GM19468 (cell line): Measurements from ENCODE around the gene FLT3.

ENCODE experiments used
- ATAC-seq: cut with Tn5 transposase; IDR thresholded peaks from one replicate; pipeline ENCODE4 v1.9.1; 2021; ENCODE audit warnings: mild to moderate bottlenecking, moderate library complexity, moderate number of reproducible peaks; ENCODE audit not compliant: unreplicated experiment; ENCODE audit errors: extremely low read depth

Gene FLT3

GRCh38 chr13:27976362-27977091 is 123.8 kb downstream of the FLT3 start:
- no peak for ATAC-seq

GRCh38 chr13:27975564-27976361 is 124.6 kb downstream of the FLT3 start:
- ATAC-seq = no peak

- ATAC-seq = no peak
Measured at GRCh38 chr13:27973961-27974662, 126.3 kb downstream of the FLT3 start.

DNA sequence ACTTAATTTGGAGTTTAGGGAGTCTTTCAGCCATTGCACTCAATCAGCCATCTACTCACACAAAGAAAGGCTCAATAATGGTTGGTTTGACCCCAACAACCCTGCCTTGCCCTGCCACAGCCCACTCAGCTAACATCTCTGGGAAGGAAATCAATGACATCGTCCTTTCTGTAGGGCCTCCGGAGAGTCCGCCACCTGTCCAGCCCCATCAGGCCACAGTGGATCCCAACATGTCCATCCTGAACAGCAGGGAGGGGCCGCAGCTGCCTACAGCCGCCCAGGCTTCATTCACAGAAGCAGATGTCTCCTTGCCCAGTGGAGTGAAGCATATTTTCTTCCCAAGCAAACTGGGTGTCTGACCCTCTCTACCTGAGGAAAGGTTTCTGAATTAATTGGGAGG is 127.1 kb downstream of the FLT3 start:
- no peak for ATAC-seq

GRCh38 chr13:27972478-27972820 is 127.9 kb downstream of the FLT3 start:
- ATAC-seq = no peak

GRCh38 chr13:27971776-27972477 is 128.4 kb downstream of the FLT3 start:
- no peak for ATAC-seq

DNA sequence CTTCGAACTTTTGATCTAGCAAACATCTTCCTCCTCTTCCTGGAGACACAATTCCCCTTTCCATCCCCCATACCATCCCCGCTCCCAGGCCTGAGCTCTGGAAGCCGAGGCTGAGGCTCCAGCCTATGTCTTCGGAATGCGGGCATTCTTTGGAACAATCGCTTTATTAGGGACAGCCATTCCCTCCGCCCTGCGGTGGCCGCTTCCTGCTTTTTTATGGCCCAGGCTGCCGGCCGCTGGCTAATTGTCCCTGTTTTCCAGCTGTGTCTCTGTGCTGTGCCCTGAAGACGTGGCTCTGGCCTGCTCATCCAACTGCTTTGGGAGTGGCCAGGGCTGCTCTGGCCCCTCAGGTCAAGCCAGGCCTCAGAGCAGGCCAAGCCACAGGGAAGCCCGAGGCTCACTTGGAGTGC is 129.1 kb downstream of the FLT3 start:
- no peak for ATAC-seq

GRCh38 chr13:27970382-27971235 is 129.8 kb downstream of the FLT3 start:
- no peak for ATAC-seq

DNA sequence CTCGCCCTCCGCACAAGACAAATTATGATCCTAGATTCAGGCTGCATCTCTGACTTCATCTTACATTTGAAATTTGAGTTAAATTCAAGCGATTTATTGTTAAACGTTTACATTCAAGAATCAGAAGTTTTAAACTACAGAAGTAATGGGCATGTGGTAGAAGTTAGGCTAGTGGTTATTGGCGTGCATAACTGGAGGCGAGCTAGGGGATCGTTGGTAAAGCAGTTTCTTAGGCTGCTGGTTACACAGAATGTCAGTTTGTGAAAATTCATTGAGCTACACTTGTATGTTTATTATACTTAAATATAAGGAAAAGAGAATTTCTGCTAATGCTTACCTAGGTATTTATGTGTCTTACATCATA is 130.5 kb downstream of the FLT3 start:
- no peak for ATAC-seq

GRCh38 chr13:27969082-27969865 is 131.1 kb downstream of the FLT3 start, which contains the start of gene CDX2:
Gene CDX2, minus strand, starts transcription at chr13:27969315. Its CDS starts 309 bp downstream, at chr13:27969006.
- no peak for ATAC-seq

DNA sequence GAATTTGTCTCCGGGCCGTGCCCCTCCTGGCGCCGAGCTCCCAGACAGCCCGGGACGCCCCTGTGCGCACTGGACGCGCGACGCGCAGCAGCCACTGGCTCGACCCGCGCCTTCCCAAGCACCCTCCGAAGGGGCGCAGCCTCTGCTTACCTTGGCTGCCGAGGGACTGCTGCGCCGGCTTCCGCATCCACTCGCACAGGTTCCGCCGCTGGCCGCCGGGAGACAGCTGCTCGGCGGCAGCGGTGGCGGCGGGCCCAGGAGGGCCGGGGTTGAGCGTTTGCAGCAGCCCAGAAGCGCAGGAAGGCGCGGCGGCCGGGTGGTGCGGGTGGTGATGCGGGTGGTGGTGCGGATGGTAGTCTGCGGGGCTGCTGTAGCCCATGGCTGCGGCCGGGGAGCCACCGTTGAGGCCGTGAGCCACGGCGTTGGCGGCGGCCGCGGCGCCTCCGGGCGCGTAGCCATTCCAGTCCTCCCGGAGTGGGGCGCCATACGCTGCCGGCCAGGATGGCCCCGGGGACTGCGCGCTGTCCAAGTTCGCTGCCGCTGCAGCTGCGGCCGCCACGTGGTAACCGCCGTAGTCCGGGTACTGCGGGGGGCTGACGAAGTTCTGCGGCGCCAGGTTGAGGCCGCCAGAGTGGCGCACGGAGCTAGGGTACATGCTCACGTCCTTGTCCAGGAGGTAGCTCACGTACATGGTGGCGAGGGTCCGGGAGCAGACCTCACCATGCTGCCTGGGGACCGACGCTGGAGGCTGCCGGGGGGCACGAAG is 131.9 kb downstream of the FLT3 start:
- no peak for ATAC-seq

DNA sequence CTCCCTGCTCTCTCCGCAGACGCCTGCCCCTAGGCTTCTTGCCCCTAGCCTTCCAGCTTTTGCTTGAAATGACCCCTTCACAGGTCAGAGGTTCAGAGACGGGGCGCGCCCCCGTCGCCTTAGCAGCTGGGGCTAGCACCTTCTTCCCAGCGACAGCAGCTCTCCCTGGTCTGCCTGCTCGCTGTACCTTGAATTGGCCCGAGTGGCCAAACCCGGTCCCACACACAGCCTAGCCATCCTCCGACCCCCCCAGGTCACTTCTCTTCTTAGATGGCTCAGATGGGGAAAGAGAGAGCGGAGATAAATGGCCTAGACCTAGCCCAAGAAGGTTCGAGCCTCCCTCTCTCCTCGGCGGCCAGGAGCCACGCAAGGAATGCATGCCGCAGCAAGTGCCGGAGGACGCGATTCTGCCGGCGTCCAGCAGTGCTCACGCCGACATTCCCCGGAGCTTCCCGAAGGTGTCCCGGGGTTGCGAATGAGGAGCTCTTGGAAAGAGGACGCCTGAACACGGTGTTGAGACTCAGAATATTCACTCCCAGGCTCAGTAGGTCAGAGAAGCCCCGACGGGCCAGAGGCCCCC is 132.6 kb downstream of the FLT3 start:
- ATAC-seq = no peak

- ATAC-seq = no peak
Measured at GRCh38 chr13:27967203-27967735, 133.1 kb downstream of the FLT3 start.

- no peak for ATAC-seq
Measured at GRCh38 chr13:27966641-27967202, 133.7 kb downstream of the FLT3 start.

DNA sequence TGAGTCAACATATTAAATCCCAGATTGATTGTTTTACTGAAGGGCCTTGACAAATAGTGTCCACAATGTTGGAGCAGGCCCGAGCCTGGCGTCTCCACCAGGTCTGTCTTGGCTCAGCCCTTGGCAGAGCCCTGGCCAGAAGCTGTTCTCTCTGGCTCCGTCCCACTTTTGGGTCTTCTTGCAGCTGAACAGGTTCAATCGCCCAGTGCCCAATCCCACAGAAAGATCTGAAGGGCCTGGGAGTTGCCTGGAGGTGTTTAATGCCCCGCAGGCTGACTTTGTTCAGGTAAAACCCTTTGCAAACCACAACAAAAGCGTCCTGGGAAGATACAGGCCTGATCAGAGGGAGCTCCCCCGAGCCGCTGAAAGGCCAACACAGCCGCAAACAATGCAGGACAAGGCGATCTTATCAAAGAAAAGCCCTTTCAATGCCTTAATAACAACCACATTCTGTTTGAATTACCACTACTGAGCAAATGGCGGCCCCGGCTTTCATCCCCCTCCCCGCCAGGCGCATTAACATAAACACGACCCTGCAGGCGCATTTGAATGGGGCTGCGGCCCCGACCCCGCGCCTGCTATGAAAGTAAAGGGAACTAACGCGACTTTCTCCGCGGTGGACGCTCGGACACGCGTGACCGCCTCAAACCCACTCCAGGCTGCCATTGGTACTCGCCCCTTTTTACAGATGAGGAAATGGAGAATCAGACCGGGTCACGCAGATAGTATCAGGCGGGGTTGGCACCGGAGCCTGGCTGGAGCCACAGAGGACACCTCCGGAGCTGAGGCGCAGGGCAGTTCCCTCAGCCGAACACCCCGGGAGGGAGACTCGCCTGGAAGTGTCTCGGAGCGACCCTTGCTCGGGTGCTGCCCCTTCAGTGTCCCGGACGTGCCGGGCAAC is 134.4 kb downstream of the FLT3 start:
- ATAC-seq = no peak

GRCh38 chr13:27965343-27965739 is 135.0 kb downstream of the FLT3 start:
- ATAC-seq = no peak
